Inflammatory macrophage (primary cell): ENCODE data around the gene SPATA9.

Source experiments
- DNase-seq, 2 donors: peaks; one replicate each; pipeline ENCODE4 v3.0.0-alpha.2; 2020 to 2022

Gene SPATA9

GRCh38 chr5:95615164-95615467, 67.7 kb downstream of the SPATA9 start:
- no peak for DNase-seq

- DNase-seq, result no peak
Measured at GRCh38 chr5:95613514-95613913, 69.3 kb downstream of the SPATA9 start.

GRCh38 chr5:95611396-95611795, 71.4 kb downstream of the SPATA9 start:
- DNase-seq, result no peak

GRCh38 chr5:95610546-95610945, 72.2 kb downstream of the SPATA9 start:
- no peak for DNase-seq

GRCh38 chr5:95609711-95610110, 73.1 kb downstream of the SPATA9 start:
- DNase-seq, result no peak
